Esophagus squamous epithelium (tissue), 4 donors: ENCODE data around the gene CD200.

Experiments used
- POLR2A ChIP-seq, 4 donors: fragments of 450-650 bp; IDR thresholded peaks; one replicate each; pipeline ENCODE4 v1.6.1; 2017; ENCODE audit warnings: antibody characterized with exemption in 4 of 4, mild to moderate bottlenecking in 4 of 4, moderate library complexity in 3 of 4
- TF ChIP-seq, protein P1 (sequence below), 6 experiments: fragments of 450-650 bp in 4 of 6; fragments of 200-600 bp in 2 of 6; sonication (generic) in 2 of 6; IDR thresholded peaks; one replicate each; pipeline ENCODE4 v1.5.1; 2016 to 2019; ENCODE audit warnings: antibody characterized with exemption in 6 of 6, mild to moderate bottlenecking in 4 of 6, moderate library complexity in 4 of 6

GRCh38 chr3:112365035-112365434, 32.1 kb downstream of the CD200 start:
- TF ChIP-seq, protein P1, sequence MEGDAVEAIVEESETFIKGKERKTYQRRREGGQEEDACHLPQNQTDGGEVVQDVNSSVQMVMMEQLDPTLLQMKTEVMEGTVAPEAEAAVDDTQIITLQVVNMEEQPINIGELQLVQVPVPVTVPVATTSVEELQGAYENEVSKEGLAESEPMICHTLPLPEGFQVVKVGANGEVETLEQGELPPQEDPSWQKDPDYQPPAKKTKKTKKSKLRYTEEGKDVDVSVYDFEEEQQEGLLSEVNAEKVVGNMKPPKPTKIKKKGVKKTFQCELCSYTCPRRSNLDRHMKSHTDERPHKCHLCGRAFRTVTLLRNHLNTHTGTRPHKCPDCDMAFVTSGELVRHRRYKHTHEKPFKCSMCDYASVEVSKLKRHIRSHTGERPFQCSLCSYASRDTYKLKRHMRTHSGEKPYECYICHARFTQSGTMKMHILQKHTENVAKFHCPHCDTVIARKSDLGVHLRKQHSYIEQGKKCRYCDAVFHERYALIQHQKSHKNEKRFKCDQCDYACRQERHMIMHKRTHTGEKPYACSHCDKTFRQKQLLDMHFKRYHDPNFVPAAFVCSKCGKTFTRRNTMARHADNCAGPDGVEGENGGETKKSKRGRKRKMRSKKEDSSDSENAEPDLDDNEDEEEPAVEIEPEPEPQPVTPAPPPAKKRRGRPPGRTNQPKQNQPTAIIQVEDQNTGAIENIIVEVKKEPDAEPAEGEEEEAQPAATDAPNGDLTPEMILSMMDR (IDR thresholded peaks at IDR 0.05): no peak
- TF ChIP-seq POLR2A (IDR thresholded peaks at IDR 0.05): no peak
